Measurements from ENCODE around the gene FYN. TPM values are rescaled to one million over a fixed set of nuclear protein-coding genes. Genes with fewer than 3 reads are reported as not detected.

Gene FYN
- total and polyA plus RNA-seq, 9 of the 15 experiments (the other 6 are each of a cell fraction or from before 2014, with no cell fraction given), result 2.9 to 22.1 (median 11.4) TPM

- no peaks in the 10 kb centered on the region for H3K9me3 ChIP-seq (replicated peaks; ENCODE audit: control insufficient read depth, insufficient read depth, low read depth, low read length)
- DNase-seq (ENCODE audit: extremely low read depth in 1 of 4, low spot score in 3 of 4) (no peak), ATAC-seq (no peak), FAIRE-seq (no peak)
- H3K4me3 ChIP-seq, result no peak overlapping the region
- ChIA-PET POLR2A (no interaction called here), CTCF (ENCODE audit: low intra/inter-chr PET ratio) (no interaction called here)
- no peaks in the 10 kb centered on the region for H3K36me3 ChIP-seq (ENCODE audit: control insufficient read depth, insufficient read depth, low read length)
- no peak overlapping the region for H3K4me2 ChIP-seq (ENCODE audit: insufficient read depth, low read length)
- in situ Hi-C loops (cut with MboI), result no loop called here
- peaks cover 17 to 48% of the 10 kb centered on the region in 2 experiments; a peak in 4 of 5 replicates for H3K4me1 ChIP-seq (replicated peaks in 1 of 2; ENCODE audit: control insufficient read depth in 2 of 2, insufficient read depth in 2 of 2, low read length in 2 of 2)
- H3K79me2 ChIP-seq (ENCODE audit: control insufficient read depth, insufficient read depth, low read length), result no peaks in the 10 kb centered on the region
- H3K27ac ChIP-seq (ENCODE audit: extremely low read depth, low read depth, low read length), result no peak overlapping the region
- H4K20me1 ChIP-seq (replicated peaks; ENCODE audit: control insufficient read depth, insufficient read depth, low read length), result no peaks in the 10 kb centered on the region
- no peak overlapping the region; a peak in 1 of 4 replicates for H3K9ac ChIP-seq (ENCODE audit: insufficient read depth in 1 of 2, low read depth in 2 of 2, low read length in 2 of 2)
- WGBS (ENCODE audit: insufficient coverage, low coverage, missing lambda C conversion rate), result 74% methylated on average over 6 of the region's 6 CpGs
- 0 out of 5 replicates have a peak, but pooled peaks cover 0 to 4% of the 10 kb centered on the region in 2 experiments for H3K27me3 ChIP-seq (ENCODE audit: control insufficient read depth in 2 of 2, insufficient read depth in 2 of 2, low read length in 2 of 2)
- H3K9me1 ChIP-seq (ENCODE audit: control insufficient read depth, insufficient read depth, low read length), result no peaks in the 10 kb centered on the region
- H2AFZ ChIP-seq (ENCODE audit: low read depth, low read length), result peak overlapping the region; percentile 34; the same call in 1 of the 2 replicates
- intact Hi-C loops (cut with micrococcal nuclease), result no loop called here
- no TSS peak for BruUV-seq (replicated peaks)
- no peak for TF ChIP-seq RAD21 (CRISPR knock-in tag; conservative IDR thresholded peaks at IDR 0.05 in 1 of 2, IDR thresholded peaks at IDR 0.05 in 1 of 2)
- TF ChIP-seq ETS2 (tag; IDR thresholded peaks at IDR 0.05; ENCODE audit: borderline replicate concordance, poor library complexity, severe bottlenecking), result no peak
- TF ChIP-seq HEY1 (CRISPR knock-in tag; IDR thresholded peaks at IDR 0.05; ENCODE audit: borderline replicate concordance), result no peak
- no peak for TF ChIP-seq MEF2D (tag; conservative IDR thresholded peaks at IDR 0.05; ENCODE audit: low read depth)
- TF ChIP-seq SMARCE1 (IDR thresholded peaks at IDR 0.05), result no peak
- no peak for TF ChIP-seq MIER1 (IDR thresholded peaks at IDR 0.05; ENCODE audit: low read depth)
Measured at GRCh38 chr6:111841822-111842221, 31.4 kb downstream of the FYN start.

- Histone ChIP-seq H2AFZ (ENCODE audit: low read depth, low read length) (no peak overlapping the region), H3K9ac (ENCODE audit: insufficient read depth in 1 of 2, low read depth in 2 of 2, low read length in 2 of 2) (no peak overlapping the region), H3K4me2 (ENCODE audit: insufficient read depth, low read length) (no peak overlapping the region), H3K79me2 (ENCODE audit: control insufficient read depth, insufficient read depth, low read length) (no peaks in the 10 kb centered on the region), H4K20me1 (replicated peaks; ENCODE audit: control insufficient read depth, insufficient read depth, low read length) (no peaks in the 10 kb centered on the region), H3K4me1 (replicated peaks in 1 of 2; ENCODE audit: control insufficient read depth in 2 of 2, insufficient read depth in 2 of 2, low read length in 2 of 2) (peaks cover 17 to 48% of the 10 kb centered on the region in 2 experiments; a peak in 4 of 5 replicates), H3K27me3 (ENCODE audit: control insufficient read depth in 2 of 2, insufficient read depth in 2 of 2, low read length in 2 of 2) (0 out of 5 replicates have a peak, but pooled peaks cover 0 to 4% of the 10 kb centered on the region in 2 experiments), H3K9me3 (replicated peaks; ENCODE audit: control insufficient read depth, insufficient read depth, low read depth, low read length) (no peaks in the 10 kb centered on the region), H3K27ac (ENCODE audit: extremely low read depth, low read depth, low read length) (no peak overlapping the region), H3K4me3 (no peak overlapping the region), H3K36me3 (ENCODE audit: control insufficient read depth, insufficient read depth, low read length) (no peaks in the 10 kb centered on the region), H3K9me1 (ENCODE audit: control insufficient read depth, insufficient read depth, low read length) (no peaks in the 10 kb centered on the region)
- CTCF ChIA-PET (ENCODE audit: low intra/inter-chr PET ratio), result no interaction called here
- DNase-seq (ENCODE audit: extremely low read depth in 1 of 4, low spot score in 3 of 4), result no peak
- ATAC-seq, result no peak
- 59% methylated on average over 5 of the region's 5 CpGs for WGBS (ENCODE audit: insufficient coverage, low coverage, missing lambda C conversion rate)
- in situ Hi-C loops (cut with MboI), result no loop called here
- no peak for TF ChIP-seq KLF10 (CRISPR knock-in tag; IDR thresholded peaks at IDR 0.05)
- intact Hi-C loops (cut with micrococcal nuclease), result no loop called here
- no peak for FAIRE-seq
- POLR2A ChIA-PET, result interaction anchor here (1.4 kb wide), 1 partner anchor 17 kb away, joined by 3 read pairs; no protein-coding TSS in a partner anchor
- BruUV-seq (replicated peaks), result no TSS peak
Measured at GRCh38 chr6:111840803-111841202, 32.4 kb downstream of the FYN start.

All from K562 (cell line).